Measurements from ENCODE around the gene SLC35E2B.
"Not testable (repeated sequence)": the region's sequence is repeated elsewhere in the genome, so short reads cannot be mapped to it uniquely, and the experiment has no call there.

Gene SLC35E2B

DNA sequence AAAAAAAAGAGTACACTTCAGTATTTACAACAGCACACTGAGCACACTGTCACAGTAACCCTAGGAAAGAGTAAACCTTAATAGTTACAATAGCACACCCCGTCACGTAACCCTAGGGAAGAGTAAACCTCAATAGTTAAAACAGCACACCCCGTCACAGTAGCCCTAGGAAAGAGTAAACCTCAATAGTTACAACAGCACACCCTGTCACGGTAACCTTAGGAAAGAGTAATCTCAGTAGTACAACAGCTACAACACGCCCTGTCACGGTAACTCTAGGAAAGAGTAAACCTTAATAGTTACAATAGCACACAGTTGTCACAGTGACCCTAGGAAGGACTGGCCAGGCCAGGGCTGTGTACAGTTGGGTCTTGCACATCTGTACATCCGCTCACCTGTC is 28.6 kb upstream of the SLC35E2B start:
- DNase-seq (ENCODE audit: low read depth), result no peak
- TF ChIP-seq, protein P1, sequence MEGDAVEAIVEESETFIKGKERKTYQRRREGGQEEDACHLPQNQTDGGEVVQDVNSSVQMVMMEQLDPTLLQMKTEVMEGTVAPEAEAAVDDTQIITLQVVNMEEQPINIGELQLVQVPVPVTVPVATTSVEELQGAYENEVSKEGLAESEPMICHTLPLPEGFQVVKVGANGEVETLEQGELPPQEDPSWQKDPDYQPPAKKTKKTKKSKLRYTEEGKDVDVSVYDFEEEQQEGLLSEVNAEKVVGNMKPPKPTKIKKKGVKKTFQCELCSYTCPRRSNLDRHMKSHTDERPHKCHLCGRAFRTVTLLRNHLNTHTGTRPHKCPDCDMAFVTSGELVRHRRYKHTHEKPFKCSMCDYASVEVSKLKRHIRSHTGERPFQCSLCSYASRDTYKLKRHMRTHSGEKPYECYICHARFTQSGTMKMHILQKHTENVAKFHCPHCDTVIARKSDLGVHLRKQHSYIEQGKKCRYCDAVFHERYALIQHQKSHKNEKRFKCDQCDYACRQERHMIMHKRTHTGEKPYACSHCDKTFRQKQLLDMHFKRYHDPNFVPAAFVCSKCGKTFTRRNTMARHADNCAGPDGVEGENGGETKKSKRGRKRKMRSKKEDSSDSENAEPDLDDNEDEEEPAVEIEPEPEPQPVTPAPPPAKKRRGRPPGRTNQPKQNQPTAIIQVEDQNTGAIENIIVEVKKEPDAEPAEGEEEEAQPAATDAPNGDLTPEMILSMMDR (IDR thresholded peaks at IDR 0.05; ENCODE audit: control insufficient read depth, extremely low read depth, insufficient read depth), result no peak
- H3K4me3 ChIP-seq (ENCODE audit: low read depth, low read length), result no peak overlapping the region

- H3K4me3 ChIP-seq (ENCODE audit: low read depth, low read length); DNase-seq (ENCODE audit: low read depth): not testable (repeated sequence)
Measured at GRCh38 chr1:1715109-1715883, 22.7 kb upstream of the SLC35E2B start.

DNA sequence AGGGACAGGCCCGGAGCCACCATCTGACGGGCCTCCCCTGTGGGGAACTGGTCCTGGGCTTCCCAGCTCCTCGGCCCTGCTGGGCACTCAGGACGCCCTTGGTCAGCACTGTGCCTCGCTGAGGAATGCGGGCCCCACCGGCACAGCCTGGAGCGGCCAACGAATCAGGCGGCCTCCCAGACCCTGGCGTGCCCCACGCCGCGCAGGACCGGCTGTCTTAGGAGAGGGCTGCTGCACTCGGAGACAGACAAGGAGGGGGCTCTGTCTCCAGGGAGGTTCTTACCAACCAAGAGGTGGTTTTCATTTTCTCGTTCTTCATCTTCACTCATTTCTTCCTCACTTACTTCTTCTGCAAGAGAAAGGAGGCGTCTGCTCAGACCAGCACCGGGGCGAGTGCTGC is 15.3 kb upstream of the SLC35E2B start:
- H3K4me3 ChIP-seq (ENCODE audit: low read depth, low read length); DNase-seq (ENCODE audit: low read depth): not testable (repeated sequence)

GRCh38 chr1:1707241-1707640 is 14.6 kb upstream of the SLC35E2B start:
- H3K4me3 ChIP-seq (ENCODE audit: low read depth, low read length); DNase-seq (ENCODE audit: low read depth): not testable (repeated sequence)

DNA sequence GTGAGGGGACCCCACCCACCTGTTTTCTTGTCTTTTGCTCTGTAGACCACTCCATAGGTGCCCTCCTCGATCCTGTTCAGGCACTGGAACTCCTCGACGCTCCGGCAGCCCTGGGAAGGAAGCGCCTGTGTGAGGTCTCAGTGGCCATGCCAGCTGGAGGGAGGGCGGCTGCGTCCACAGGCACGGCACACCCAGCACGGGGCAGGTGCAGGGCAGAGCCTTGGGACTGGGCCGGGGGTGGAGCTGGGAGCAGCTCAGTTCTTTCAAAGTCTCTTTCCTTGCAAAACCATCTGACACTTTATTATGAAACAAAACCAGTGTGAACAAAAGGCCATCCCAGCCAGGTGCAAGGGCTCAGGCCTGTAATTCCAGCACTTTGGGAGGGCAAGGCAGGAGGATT is 13.0 kb upstream of the SLC35E2B start:
- not testable (repeated sequence) for H3K4me3 ChIP-seq (ENCODE audit: low read depth, low read length); DNase-seq (ENCODE audit: low read depth)

GRCh38 chr1:1704284-1704957 is 11.8 kb upstream of the SLC35E2B start:
- not testable (repeated sequence) for DNase-seq (ENCODE audit: low read depth); H3K4me3 ChIP-seq (ENCODE audit: low read depth, low read length)

DNA sequence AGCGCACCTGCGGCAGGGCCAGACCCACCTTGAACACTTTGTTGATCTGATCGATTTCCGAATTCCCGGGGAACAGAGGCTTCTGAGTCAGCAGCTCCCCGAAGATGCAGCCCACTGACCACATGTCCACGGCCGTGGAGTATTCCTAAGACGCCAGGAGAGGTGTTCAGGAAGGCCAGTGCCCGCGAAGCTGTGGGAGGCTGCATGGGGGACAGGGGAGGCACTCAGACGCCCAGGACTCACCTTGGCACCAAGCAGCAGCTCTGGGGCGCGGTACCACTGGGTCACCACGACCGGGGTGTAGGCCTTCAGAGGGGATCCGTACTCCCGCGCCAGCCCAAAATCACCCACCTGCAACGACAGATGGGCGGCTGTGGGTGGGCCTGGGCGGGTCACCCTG is 11.2 kb upstream of the SLC35E2B start:
- no peak for DNase-seq (ENCODE audit: low read depth)
- no peak overlapping the region for H3K4me3 ChIP-seq (ENCODE audit: low read depth, low read length)
- TF ChIP-seq, protein P1 (IDR thresholded peaks at IDR 0.05; ENCODE audit: control insufficient read depth, extremely low read depth, insufficient read depth), result no peak

GRCh38 chr1:1702506-1702905 is 9.9 kb upstream of the SLC35E2B start:
- DNase-seq (ENCODE audit: low read depth); H3K4me3 ChIP-seq (ENCODE audit: low read depth, low read length): not testable (repeated sequence)

DNA sequence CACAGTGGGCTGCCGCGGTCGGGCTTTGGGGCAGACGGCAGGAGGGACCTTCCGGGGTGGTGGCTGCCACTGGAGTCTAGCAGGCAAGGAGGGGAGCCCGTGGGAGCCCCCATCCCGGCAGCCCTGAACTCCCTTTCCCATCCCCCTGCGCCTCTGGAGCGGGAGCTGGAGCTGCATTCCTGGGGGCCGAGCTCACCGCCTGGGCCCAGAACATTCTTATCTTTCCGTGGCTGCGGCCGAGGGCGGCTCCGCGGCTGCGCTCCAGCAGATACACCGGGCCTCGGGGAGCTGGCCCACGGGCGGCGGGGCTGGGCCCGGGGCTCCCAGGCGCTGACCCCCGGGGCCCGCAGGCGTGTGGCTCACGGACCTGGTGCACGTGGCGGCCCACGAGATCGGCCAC is 8.0 kb upstream of the SLC35E2B start:
- not testable (repeated sequence) for DNase-seq (ENCODE audit: low read depth); H3K4me3 ChIP-seq (ENCODE audit: low read depth, low read length)

- not testable (repeated sequence) for H3K4me3 ChIP-seq (ENCODE audit: low read depth, low read length); DNase-seq (ENCODE audit: low read depth)
Measured at GRCh38 chr1:1700067-1700466, 7.5 kb upstream of the SLC35E2B start.

- DNase-seq (ENCODE audit: low read depth); H3K4me3 ChIP-seq (ENCODE audit: low read depth, low read length): not testable (repeated sequence)
Measured at GRCh38 chr1:1699061-1699460, 6.5 kb upstream of the SLC35E2B start.

DNA sequence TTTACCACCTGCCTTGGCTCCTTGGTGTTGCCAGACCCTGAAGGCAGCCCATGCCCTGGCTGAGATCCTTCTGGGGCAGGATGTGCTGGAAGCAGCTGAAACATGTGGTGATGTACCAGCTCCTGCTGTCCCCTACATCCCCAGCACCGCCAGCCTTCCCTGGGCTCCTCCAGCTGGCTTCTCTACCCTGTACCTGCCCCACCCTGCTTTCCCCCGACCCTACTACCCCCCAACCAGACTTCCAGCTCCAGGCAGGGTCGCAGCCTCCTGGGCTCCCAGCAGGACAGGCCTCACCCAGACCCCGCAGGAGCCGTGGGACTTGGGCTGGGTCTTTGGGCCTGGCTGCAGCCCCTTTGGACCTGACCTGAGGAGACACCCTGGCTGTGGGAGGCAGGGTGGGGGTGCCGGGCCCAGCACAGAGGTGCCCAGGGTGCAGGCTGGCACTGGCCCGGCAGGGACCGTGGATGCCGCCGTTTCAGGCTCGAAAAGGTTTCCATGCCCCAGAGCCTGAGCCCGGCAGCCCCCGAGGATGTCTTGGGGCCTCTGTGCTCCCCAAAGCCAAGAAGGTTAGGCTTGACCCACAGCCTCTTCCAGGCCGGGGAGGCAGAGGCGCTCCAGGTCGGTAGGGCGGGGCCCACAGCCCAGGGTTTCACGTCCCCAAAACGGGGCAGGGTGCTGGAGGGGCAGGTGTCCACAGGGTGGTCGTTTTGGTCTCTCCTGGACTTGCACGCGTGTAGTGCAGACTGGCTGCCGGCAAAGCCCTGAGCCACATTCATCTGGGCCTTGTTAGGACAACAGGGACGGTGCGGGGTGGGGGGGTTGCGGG is 5.0 kb upstream of the SLC35E2B start:
- H3K4me3 ChIP-seq (ENCODE audit: low read depth, low read length); DNase-seq (ENCODE audit: low read depth): not testable (repeated sequence)

- not testable (repeated sequence) for H3K4me3 ChIP-seq (ENCODE audit: low read depth, low read length); DNase-seq (ENCODE audit: low read depth)
Measured at GRCh38 chr1:1696431-1697357, 4.1 kb upstream of the SLC35E2B start.

GRCh38 chr1:1692324-1692713 is 276 bp downstream of the SLC35E2B start:
- DNase-seq (ENCODE audit: low read depth), result peak; percentile 13

GRCh38 chr1:1691443-1691842 is 1.2 kb downstream of the SLC35E2B start:
- DNase-seq (ENCODE audit: low read depth), result not testable (repeated sequence)
- H3K4me3 ChIP-seq (ENCODE audit: low read depth, low read length), result peak overlapping the region; percentile 43

More at GRCh38 chr1:1692324-1692713, 276 bp downstream of the SLC35E2B start:
- peak overlapping the region; percentile 58 for H3K4me3 ChIP-seq (ENCODE audit: low read depth, low read length)

DNA sequence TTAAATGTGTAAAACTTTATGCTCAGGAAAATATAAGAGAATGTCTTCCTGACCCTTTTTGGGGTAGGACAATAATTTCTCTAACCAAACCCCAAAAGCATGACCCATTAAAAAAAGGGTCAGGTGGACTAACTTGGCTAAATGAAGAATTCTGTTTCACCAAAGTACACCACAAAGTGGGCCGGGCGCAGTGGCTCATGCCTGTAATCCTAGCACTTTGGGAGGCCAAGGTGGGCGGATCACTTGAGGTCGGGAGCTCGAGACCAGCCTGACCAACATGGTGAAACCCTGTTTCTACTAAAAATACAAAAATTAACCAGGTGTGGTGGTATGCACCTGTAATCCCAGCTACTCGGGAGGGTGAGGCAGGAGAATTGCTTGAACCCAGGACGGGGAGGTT is 3.1 kb downstream of the SLC35E2B start:
- DNase-seq (ENCODE audit: low read depth); H3K4me3 ChIP-seq (ENCODE audit: low read depth, low read length): not testable (repeated sequence)

Data from LNCaP clone FGC (cell line).